GM12874 (cell line): ENCODE data around the gene ANKRD17.
A peak's percentile ranks its signal among the peaks of the same experiment; 100 is the strongest.

Experiments used
- TF ChIP-seq, protein P1 (sequence below): IDR thresholded peaks from 2 replicates; pipeline ENCODE4 v1.5.1; 2011; ENCODE audit warnings: low read depth, mild to moderate bottlenecking, control low read depth, low read length, moderate library complexity; ENCODE audit not compliant: insufficient read depth

ANKRD17 gene

DNA sequence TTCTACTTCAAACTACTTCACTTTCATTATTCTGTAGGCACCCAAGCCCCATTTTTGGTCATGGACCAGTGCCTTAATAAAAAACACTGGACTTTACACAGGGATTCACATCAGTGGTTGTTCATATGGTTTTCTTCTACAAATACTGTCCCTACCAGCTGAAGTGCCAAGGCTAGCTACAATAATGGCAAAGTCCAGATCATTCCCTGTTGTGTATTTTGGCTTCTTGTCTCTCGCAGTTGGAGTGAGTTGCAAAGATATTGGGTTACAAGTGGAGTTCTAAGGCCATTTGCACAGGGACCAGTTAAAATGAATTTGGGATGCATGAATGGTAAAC lies 16.7 kb upstream of the ANKRD17 start:
- TF ChIP-seq, protein P1, sequence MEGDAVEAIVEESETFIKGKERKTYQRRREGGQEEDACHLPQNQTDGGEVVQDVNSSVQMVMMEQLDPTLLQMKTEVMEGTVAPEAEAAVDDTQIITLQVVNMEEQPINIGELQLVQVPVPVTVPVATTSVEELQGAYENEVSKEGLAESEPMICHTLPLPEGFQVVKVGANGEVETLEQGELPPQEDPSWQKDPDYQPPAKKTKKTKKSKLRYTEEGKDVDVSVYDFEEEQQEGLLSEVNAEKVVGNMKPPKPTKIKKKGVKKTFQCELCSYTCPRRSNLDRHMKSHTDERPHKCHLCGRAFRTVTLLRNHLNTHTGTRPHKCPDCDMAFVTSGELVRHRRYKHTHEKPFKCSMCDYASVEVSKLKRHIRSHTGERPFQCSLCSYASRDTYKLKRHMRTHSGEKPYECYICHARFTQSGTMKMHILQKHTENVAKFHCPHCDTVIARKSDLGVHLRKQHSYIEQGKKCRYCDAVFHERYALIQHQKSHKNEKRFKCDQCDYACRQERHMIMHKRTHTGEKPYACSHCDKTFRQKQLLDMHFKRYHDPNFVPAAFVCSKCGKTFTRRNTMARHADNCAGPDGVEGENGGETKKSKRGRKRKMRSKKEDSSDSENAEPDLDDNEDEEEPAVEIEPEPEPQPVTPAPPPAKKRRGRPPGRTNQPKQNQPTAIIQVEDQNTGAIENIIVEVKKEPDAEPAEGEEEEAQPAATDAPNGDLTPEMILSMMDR = no peak

DNA sequence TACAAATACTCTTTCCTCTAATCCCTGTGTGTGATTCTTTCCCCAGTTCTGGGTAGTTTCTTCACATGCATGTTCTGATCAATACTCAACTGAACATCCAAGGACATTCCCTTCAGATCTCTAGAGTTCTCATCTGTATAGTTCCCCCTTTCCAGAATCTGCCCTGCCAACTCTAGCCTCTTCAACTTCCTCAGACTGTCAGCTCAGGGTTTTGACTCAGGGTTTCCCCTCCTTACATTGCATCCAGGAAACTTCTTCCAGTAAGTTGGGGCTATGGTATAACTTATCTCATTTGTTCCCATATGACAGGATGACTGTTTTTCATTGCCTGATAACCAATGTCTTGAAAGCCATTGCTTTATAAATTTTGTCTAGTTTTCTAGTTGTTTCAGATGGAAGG lies 14.2 kb upstream of the ANKRD17 start:
- TF ChIP-seq, protein P1 = no peak

DNA sequence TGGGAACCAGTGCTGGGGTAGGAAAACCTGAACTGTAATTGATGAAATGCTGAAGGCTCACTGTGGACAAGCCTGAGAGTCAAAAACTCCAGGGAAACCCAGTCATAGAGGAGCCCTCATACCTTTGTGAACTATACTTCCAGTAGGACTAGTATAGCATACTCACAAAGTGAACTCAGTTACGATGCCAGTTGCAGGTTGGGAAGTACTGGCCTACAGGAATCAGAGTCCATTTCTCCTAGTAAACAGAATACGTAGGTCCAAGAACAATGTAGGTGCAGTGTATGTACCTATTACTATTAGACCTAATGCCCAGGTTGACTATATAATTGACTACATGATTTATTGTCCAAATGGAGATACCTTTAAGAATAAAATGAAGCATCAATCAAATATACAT lies 8.5 kb upstream of the ANKRD17 start:
- TF ChIP-seq, protein P1 = no peak

GRCh38 chr4:73259571-73260090 lies 1.0 kb upstream of the ANKRD17 start:
- TF ChIP-seq, protein P1 = no peak

GRCh38 chr4:73258436-73258685 lies 237 bp downstream of the ANKRD17 start:
- TF ChIP-seq, protein P1 = no peak; the same call in 1 of the 2 replicates

DNA sequence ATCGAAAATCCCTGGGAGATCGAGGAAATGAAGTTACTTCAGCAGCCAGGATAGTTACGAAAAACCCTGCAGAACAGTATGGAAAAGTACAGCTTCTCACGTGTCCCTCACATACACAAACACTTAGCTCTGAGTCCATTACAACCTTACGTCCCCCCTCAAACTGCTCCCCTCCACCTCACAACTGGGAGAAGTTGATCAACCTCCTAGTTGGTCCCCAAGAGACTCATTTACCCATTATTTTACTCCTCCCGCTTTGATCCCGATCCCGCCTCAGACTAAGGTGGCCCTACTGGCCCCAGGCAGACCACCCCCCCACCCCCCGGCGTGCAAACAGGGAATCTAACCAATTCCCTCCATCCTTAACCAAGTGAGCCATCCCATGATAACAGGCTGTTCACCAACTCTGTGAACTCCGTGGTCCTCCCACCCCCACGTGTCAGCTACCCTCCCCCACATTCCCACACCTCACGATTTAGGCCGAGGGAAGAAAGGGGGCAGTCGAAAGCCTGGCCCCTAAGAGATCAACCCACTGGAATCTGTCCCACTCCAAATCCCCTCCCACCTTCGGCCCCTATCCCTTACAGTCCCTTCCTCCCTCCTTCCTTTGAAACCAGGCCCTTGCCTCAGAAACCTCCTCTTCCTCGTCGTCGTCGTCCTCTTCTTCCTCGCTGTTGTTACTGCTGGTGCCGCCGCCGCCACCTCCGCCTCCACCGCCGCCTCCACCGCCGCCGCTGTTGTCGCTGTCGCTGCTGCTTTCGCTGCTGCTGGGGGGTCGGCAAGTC lies 755 bp downstream of the ANKRD17 start:
- TF ChIP-seq, protein P1 = no peak

DNA sequence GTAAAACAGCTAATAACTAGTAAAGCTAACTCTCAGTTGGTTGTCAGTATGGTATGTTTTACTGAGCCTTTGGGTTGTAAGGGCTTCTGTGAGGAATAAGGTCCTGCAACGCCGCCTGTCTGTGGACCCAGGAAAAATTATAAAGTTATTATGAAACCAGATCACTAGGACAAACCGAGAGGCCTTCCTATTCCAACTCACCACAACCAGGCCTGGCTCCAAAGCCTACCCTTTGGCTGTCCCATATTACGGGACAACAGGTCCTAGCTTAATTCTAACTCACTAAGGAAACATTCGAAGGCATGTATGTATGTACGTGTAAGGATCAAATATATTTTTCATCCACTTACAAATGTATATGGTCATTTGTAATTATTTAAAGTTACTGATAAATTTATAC lies 1.4 kb downstream of the ANKRD17 start:
- TF ChIP-seq, protein P1 = peak; percentile 69
